ENCODE results near the gene ZEB2.

ZEB2 gene

DNA sequence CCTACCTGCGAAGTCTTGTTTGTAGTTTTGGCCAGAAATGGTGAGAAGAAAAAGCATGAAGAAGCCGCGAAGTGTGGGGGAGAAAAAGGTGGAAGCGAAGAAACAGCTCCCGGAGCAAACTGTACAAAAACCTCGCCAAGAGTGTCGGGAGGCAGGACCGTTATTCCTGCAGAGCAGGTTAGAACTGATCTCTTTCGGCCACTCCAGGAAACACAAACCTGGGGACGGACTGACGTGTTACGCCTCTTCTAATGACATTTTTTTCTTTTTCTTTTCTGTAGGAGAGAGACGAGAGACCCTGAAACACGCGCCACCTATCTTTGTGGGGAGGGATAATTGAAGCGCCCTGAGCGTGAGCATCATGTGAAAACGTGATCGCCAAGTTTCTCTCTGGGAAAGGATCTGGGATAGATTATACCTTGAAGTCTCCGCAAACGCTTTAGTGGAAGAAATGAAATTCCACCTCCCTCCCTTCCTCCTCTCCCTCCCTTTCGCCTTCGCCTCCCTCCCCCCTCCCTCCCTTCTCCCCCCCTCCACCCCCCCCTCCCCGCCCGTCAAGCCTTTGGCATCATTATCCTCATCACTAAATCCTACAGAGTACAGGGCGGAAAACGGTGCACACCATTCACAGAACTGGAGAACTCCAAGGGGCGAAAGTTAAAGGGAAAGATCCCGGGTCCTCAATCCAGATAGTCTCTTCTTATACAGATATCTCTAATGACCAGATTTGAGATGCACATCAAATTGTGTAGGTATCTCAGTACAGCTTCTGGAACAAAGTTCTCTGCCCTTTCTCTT, at the start of gene ZEB2:
ZEB2 (minus strand) TSS at position 186 of the 798 bp plus-strand sequence. CDS start 2,769 bp downstream, outside the sequence.
- no peak for DNase-seq

DNA sequence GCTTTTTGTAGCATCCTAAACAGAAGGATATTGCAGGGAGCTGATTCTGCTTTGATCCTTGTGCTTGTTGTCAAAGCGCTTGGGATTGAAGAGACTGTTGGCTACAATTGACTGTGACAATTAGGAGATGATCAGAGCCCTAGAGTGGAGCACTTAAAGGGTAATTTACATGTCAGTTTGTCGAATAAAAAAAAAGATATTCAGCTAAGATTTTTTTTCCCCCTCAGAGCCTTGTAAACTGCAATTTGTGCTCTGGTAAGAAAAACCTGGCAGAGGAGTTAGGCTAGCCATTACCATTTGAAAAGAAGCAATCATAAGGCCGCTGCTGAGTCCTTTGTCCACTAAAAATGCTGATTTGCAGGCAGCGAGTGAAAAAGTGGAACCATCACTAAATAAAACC, 47.8 kb upstream of the ZEB2 start:
- DNase-seq: peak; percentile 34

DNA sequence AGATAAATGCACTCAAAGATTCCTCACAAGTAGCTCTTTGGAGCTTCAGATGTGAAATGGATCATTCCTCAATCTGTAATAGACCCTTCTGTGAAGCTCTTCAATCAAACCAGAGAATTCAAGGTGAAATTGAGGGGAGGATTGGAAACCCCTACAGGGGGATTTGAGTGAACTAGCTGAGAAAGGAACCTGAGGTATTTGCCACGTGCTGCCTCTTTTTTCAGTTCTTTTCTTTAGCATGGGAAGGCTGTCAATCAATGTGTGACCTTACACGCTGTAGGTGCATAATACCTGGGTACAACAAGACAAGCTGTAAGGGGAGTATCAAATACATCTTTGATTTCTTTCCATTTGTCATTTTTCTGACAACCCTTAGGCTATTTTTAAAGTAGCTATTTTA, 46.5 kb upstream of the ZEB2 start:
- no peak for DNase-seq

DNA sequence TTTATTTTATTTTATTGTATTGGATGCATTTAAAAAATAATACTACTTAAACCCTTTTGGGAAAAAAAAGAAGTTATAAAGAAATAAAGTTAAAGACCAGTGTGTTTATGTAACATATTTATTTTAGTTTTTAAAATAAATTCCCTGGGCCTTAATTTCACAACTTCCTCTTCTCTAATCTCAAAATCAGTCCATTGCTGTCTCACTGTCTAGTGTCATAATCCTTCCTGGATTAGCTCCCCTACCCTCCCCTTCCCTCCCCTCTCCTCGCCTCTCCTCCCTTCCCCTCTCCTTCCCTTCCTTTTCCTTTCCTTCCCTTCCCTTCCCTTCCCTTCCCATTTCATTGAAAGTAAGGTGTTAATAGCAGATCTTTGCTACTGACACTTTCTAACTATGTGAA, 40.3 kb upstream of the ZEB2 start:
- no peak for DNase-seq

DNA sequence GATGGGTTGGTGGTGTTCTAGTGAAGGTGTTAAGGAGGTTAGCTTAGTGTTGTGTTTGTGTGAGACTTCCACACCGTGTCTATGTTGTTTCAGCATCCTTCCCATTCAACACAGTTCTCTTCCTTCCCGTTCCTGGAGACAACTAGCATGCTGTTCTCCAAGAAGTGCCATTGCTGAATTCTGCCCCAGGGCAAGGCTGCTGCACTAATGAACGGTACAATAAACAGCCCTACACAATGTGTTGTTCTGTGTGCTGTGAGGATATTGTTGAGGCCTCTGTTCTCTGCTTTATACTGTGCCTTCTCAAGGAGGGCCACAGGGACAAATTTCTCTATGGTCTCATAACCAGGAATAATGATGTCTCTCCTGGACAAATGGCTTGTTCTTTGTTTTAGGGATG, 39.8 kb upstream of the ZEB2 start:
- DNase-seq: no peak

DNA sequence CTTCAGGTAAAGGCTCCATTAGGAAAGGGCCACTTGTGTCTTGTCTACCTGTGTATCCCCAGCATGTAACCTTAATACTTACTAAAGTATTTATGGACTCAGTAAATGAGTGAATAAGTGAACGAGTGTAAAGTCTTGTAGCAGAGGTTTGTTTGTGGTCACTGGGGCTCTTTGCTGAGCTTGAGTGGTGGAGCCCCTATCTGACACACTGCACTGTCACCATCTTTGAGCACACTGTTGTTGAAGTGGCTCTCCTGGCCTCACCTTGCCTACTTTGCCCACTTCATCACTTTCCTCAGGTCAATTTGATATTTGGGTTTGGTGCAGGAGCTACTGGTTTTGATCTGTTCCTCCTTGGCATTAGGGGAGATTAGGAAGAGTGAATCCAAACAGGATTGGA, 39.3 kb upstream of the ZEB2 start:
- DNase-seq: no peak

DNA sequence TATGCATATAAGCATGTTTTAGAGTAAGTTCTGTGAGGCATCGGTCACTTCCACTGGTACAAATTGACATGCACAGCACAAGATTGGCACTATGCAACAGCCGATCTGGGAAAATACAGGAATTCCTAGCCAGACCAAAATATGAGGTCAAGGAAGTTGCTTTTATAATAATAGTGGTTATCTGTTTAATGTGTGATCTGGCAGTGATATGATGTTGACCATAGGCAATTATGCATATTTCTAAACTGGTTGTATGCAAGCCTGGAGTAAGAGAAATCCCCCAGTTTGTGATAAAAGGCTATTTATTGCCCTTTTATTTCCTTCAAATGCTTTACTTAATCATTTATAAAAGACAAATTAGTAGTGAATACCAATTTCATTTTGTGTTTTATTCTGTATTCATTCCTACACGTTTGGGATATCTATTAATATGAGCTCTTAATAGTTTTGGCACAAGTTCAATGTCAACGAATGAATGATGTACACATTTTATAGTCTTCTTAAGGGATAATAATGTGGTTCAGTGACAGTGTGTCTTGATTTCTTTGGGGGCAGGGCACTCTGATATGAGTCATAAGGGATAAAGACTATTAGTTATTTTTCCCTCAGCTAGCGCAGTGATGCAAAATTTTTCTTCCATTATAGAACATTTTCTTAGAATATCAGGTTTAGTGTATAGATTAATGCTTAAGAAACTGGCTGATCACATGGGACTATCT, 34.7 kb upstream of the ZEB2 start:
- DNase-seq: no peak

DNA sequence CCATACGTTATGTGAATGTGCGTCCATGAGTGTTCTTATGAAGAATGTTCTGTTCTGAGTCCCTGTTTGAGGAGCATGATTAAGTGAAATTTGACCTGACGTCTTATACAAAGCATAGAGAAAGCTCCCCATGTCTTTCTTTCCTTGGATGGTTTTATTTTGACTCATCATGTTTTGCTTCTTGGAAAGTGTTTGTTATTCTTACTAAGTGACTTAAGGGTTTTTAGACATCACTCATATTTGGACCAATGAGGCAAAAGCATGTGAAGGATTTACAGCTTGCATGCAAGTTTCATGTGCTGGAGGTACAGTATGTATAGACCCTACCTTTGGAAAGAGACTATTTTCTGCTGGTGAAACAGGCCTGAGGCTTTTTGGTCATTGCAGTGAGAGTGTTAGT, 33.5 kb upstream of the ZEB2 start:
- no peak for DNase-seq

DNA sequence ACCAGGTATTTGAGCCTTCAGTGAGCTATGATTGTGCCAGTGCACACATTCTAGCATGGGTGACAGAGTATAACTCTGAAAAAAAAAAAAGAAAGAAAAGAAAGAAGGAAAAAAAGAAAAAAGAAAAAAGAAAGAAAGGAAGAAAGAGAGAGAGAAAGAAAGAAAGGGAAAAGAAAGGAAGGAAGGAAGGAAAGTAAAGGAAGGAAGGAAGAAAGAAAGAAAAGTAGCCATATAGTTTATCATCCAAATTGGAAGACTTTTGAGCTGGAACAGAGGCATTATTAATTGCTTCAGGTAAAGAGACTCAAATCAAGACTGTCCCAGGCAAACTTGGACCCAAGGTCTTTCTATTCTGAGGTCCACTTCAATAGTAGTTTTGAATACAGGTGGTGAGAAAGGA, 32.9 kb upstream of the ZEB2 start:
- no peak for DNase-seq

DNA sequence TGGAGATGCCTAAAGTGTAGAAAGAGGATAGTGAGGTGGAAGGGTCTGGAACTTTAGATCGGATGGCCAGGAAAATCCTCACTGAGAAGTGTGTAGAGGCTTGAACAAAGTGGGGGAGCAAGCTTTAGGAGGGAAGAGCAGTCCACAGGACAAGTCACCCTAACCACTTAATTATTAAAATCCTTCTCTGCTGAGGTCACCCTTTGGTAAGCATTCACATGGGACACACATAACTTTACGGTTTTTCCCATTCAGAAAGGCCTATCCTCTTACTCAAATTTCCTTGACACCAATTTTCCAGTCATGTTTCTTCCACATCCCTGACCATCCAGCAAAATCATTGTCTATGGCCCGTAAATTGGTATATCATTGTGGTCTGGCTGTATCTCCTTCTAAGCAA, 31.0 kb upstream of the ZEB2 start:
- no peak for DNase-seq

DNA sequence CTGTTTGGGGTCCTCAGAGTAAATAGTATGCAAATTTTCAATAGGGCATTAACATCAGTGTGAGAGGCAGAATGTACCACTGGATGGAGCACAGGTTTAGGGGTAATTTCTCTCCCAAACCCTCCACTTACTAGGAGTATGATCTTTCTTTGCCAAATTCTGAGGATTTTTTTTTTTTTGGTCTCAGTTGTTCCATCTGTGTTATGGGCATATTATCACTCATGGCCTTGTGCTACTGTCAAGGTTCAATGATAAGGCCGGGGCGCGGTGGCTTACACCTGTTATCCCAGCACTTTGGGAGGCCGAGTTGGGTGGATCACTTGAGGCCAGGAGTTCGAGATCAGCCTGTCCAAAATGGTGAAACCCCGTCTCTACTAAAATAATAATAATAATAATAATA, 30.2 kb upstream of the ZEB2 start:
- no peak for DNase-seq

DNA sequence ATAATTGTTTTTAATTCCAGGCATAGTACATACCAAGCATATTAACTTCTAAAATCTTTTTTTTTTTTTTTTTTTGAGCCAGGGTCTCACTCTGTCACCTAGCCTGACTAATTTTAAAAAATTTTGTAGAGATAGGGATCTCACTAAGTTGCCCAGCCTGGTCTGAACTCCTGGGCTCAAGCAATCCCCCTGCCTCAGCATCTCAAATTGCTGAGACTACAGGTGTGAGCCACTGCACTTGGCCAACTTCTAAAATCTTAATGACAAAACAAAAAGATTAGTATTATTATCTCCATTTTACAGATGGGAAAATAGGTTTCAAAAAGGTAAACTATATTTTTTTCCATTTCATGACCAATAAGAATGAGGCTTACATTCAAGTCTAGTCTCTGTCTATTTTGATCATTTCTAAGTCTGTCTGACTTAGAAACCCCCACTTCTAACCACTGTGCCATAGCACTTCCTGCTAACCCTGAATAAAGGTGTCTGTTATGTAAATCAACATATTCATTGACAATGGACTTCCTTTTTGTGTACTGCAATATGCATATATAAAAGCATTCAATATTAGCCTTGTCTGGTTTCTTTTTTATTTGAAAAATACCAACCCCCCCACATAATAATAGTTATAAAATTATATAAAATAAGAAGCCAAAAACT, 28.7 kb upstream of the ZEB2 start:
- DNase-seq: no peak

DNA sequence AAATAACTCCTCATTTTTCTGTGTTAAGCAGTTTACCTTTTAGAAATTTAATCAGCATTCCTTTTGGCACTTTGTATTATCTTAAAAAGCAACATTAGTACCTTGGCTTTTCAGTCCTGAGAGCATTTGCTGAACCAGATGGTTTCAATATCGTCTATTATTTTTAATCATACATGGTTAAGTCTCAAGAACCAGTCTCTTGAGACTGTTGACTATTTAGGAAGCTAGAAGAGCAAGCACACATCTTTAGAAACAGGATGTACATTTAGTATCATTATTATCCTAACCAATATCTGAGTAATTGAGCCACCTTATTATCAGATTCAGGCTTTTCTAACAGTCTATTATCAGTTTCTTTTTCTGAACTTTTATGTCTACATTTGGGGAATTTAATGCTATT, 28.2 kb upstream of the ZEB2 start:
- DNase-seq: no peak

DNA sequence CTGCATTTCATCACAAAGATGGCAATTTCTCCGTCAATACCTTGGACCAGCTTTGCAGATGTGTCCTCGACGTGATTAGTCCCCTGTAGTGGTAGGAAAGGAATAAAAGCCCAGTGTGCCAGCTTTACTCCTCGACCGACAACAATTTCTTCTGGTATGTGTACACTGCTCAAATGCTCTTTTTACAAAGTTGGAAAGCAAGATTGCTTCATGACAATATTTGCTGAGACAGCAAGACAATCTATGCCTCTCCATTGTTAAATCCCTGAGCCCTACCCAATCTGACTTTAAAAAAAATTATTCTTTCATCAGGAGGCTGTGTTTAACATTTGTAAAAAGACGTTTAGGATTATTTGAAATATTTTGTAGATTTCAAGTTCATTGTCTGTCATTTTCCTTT, 27.6 kb upstream of the ZEB2 start:
- DNase-seq: no peak

DNA sequence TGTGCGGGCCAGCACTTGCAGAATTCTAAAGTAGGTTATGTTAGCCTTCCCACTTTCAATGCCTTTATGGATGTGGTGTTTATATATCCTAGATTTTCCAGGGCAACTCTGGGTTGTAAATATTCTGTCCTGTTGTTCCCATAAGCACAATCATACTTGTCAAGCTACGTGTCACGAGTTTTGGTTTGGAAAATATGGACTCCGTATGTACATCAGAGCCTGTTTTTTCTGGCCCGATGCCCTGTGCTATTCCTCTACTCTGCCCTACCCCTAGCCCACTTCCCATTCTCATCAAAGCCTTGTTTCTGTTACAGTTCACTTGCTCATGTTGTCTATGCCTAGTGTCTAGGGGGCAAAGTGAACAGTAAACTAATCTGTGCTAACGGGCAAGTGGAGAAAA, 27.0 kb upstream of the ZEB2 start:
- DNase-seq: no peak

DNA sequence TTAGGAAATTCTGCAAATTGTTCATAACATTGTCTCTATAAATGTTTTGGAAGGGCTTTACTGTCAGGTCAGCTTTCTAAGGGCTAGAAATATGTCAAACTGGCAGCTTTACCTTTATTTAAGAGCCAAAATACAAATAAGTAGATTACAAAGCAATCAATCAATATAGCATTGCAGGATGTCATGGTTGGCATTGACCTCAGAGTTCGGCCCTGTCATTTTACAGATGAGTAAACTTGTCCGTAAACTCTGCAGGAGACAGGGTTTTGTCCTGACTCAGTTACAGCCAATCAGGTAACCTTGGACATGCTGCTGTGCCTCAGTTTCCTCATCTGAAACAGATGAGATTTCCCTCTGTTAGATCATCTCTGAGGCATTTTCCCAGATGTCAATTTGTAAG, 25.9 kb upstream of the ZEB2 start:
- DNase-seq: no peak

DNA sequence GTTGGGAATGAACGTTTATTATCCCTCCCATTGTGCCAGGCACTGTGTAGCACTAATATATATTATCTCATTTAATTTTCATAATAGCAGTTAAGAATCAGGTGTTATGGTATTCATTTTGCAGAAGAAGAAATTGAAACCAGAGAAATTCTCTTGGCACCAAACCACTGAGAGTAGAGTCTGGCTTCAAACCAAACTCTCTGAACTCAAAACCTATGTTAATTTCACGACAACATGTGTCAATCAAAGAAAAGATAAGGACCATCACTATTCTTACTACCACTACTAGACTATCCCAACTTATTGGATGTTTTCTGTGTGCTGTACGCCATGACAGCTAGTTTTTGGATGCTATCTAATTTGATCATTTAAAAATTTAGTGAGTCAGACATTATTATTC, 24.1 kb upstream of the ZEB2 start:
- DNase-seq: no peak

DNA sequence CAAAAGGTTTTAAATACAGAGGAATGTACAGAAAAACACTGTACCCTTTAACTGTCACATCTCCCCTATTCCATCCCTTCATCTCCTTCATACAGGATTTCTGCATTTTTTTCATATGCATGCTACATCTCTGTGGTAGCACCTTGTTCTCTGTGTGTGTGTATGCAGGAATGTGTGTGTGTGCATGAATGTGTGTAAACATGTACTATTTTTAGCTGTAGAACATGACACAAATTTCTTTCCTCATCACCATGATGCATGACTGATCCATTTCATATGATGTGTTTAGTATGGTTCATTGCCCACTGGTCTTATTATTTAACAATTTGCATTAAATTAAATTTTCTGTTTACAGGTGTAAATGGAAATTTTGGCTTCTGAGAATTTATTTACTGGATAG, 21.5 kb upstream of the ZEB2 start:
- no peak for DNase-seq

DNA sequence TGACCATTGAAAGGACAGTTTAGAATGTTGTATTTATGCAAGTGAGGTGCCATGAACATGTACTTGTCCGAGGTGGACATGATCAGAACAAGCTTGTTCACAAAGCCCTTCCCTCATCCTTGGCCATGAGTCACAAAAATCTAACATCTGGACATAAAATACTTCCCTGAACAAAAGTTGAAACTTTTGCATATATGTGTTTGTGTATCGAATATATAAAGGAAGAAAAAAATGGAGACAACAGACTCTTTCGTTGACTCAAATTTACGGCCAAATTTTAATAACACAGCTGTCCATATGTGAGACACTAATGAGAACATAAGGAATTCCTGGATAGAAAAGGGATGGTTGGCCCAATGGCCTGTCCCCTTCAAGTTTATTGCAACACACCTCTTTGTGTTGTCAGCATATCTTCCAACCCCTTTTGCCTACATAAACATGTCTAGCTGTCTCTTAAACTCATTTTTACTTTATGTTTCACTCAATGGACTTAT, 19.4 kb upstream of the ZEB2 start:
- no peak for DNase-seq

DNA sequence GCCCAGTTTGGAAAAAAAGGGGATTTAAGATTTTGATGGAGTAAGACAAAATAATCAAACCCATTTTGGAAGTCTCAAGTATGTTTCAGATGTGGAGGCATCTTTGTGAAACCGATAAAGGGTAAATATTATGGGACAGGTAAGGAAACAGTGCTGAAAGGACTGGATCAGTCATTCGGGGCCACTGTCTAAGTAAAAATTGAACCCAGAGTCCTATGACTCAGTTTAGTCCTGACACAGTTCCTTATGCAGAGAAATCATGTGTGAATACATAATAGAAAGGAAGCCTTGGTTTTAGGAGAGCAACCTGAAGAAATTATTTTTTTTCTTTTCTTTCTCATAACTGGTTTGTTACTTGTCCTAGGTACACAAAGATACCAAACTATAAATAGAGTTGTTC, 15.4 kb upstream of the ZEB2 start:
- DNase-seq: no peak

DNA sequence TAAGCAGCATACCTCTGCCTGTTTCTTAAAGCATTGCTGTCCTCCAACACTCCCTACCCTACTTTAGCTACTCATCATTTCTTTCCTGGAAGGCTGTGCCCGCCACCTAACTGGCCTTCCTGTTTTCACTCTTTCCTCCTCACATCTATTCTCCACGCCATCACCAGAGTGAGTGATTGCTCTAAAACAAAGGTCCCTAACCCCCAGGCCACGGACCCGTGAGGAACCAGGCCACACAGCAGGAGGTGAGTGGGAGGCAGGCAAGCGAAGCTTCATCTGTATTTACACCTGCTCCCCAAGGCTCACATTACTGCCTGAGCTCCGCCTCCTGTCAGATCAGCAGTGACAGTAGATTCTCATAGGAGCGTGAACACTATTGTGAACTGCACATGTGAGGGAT, 13.3 kb upstream of the ZEB2 start:
- DNase-seq: no peak

DNA sequence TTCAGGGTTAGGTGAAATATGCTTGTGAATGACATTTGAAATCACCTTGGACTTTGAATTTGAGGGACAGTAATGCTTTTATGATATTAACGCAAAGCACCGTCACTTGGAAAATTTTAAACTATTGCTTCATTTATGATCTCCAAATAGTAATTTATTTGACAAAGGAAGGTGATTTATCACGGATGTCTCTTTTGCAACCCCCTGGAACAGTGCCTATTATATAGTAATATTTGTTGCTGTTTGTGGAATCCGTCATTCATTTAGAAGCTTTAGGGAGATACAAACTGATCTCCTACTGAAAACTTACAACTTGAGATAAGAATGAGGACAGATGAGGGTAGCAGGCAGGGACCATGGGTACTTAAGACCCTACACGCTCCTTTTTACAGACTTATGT, 10.7 kb upstream of the ZEB2 start:
- DNase-seq: no peak

DNA sequence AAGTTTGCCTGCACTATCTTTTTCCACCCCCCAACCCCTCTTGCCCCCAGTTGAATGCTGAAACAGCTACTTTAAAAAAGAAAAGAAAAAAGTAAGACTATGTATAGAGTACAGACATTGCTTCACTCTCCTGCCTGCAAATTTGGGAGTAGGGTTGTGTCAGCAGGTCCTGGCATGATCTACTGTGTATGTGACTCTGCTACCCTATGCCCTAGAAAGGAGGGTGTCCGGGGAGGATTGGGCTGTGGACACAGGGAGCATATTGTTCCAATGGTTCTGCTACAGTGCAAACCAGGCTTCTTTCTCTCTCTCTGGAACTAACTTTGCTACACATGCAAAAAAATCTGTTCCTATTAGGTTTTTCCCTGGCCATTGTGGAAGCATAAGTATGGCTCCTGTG, 9.9 kb upstream of the ZEB2 start:
- no peak for DNase-seq

DNA sequence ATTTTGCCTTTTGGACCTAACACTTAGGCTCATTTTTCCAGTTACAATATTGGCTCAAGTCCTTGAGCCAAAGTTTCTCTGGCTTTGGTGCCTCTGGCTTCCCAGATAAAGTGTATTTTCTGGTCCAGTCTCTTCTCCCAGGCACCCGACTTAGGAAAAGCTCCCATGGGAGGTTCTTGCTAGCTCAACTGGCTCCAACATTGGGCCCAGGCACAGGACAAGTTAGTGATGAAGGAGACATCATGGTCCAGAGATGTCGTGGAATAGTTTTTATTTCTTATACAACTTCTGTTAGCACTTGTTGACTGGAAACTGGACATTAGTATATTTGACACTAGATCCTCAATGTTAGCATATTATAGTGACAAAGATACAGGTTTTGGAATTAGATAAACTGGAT, 8.2 kb upstream of the ZEB2 start:
- DNase-seq: no peak

Data from DMS79 treated with DMSO at 0.1 percent for 48 hours (cell line).